Measurements from ENCODE around the gene SAP130.

Gene SAP130
- 23.1 to 26.8 reads per million in 2 donors for total RNA-seq

- peak; percentile 96 to 99 (median 99) for DNase-seq
Measured at GRCh38 chr2:128027801-128028667, at the start of gene SAP130. Gene SAP130 (minus strand): TSS chr2:128028059. CDS start chr2:128026292, 1,767 bp downstream.

DNA sequence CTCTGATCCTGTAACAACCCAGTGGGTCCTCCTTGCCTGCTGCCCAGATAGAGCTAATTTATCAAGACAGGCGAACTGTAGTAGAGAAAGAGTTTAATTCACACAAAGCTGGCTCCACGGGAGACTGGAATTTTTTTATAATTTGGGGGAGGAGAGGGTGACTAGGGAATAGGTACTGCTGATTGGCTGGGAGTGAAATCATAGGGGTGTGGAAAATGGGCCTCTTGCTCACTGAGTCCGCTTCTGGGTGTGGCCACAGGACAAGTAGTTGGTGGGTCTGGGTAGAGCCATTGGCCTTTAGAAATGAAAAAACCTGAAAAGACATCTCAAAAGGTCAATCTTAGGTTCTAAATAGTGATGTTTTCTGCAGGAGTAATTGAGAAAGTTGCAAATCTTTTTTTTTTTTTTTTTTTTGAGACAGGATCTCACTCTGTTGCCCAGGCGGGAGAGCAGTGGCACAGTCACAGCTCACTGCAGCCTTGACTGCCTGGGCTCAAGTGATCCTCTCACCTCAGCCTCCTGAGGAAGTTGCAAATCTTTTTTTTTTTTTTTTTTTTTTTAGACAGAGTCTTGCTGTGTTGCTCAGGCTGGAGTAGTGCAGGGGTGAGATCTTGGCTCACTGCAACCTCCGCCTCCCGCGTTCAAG, 48.7 kb upstream of the SAP130 start:
- DNase-seq: no peak

DNA sequence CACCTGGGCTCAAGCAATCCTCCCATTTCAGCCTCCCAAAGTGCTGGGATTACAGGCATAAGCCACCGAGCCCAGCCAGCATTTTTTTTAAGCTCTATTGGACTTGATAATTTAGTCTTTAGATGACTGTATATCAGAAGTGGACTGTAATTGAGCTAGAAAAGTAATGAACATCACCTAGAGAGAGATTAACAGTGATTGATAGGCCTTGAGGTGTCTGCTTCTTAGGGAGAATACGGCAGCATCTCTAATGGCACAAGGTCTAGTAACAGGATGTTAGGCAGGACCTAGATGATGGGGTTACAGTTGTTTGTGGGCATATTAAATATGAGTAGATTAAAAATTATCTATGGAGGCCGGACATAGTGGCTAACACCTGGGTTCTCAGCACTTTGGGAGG, 45.4 kb upstream of the SAP130 start:
- no peak for DNase-seq

DNA sequence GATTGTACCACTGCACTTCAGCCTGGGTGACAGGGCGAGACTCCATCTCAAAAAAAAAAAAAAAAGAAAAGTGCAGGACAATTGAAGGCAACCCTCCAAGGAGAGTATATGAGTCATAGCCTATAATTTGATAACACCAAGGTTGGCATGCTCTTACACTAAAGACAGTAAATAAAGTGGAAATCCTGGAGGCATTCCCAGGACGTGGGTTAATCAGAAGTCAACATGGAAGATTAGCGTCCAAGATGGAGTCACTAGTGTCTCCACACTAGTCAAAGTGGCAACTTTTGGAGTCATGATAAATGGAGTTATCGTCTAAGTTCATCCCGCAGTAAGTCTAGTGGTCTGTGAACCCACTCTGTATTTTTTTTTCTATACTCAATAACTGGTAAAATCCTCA, 41.9 kb upstream of the SAP130 start:
- no peak for DNase-seq

DNA sequence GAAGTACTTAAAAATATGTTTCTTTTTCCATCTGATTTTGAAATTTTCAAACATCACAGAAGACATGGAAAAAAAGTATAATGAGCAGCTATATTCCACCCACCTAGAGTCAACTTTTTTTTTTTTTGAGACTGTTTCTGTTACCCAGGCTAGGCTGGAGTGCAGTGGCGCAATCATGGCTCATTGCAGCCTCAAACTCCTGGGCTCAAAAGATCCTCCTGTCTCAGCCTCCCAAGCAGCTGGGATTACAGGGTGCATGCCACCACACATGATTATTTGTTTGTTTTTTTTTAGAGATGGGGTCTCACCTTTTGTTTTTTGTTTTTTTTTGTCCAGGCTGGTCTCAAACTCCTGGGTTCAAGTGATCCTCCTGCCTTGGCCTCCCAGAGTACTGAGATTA, 36.5 kb upstream of the SAP130 start:
- no peak for DNase-seq

GRCh38 chr2:128062571-128062970, 34.7 kb upstream of the SAP130 start:
- no peak for DNase-seq

- no peak for DNase-seq
Measured at GRCh38 chr2:128058114-128058513, 30.3 kb upstream of the SAP130 start.

DNA sequence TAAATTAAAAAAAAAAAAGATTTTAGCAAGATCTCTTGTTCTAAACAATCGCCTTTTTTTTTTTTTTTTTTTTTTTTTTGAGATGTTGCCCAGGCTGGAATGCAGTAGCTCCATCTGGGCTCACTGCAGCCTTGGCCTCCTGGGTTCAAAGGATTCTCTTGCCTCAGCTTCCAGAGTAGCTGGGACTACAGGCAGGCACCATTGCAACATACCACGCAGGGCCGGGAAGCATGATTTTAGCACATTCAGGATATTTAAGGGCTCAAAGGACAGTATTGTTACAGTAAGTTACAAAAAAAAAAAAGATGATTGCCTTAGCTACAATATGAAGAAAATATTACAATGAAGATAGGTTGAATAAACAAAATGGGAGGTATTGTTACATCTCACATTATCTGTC, 29.5 kb upstream of the SAP130 start:
- DNase-seq: no peak

- DNase-seq: no peak
Measured at GRCh38 chr2:128054104-128054885, 26.4 kb upstream of the SAP130 start.

DNA sequence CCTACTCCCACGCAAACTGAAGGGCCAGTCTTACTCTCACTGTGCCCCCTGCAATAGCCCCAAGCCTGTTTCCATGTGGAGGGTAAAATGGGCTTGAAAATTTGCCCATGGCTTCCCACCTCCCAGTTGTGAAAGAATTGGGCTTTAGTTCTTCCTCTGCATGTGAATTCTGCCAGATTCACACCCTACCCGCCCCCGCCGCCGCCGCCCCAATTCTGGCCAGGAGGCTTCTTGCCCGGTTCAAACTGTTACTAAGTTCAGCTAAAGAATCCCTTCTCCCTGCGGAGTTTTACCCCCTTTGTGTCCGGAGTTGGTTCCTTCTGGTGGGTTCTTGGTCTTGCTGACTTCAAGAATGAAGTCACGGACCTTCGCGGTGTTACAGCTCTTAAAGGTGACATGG, 25.5 kb upstream of the SAP130 start:
- DNase-seq: no peak

DNA sequence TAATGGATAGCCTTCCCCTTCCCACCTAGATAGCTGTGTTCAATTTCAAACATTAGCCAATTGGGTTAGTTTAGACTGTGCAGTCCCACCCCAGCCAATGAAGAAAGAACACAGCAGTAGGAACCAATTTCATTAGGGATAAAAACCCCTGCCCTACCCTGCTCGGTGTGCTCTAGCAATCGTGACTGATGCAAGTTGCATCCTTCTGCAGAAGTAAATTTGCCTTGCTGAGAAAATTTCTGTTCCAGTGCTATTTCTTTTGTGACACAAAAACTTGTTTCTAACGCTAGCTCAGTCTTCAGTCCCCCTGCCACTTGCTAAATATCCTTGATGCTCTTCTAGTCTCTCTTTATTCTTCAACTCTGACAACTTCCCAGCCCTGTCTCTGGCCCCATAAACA, 15.2 kb upstream of the SAP130 start:
- no peak for DNase-seq

DNA sequence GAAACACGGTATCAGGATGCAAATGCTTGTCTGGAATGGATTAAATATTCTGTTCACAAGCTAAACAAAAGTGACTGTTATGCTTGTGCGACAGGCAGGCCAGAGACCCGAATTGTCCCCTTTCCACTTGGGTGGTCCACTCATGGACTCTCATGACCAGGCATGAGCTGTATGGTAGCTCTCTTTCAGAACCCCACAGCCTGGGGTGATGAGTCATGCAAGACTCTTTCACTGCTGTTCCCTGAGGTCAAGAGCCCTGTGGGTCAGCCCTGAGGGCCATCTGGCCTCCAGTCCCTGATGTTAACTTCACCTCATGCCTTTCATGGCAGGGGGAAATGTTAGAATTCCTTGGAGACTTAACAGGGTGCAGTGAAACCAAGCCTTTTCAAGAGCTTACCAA, 13.7 kb upstream of the SAP130 start:
- no peak for DNase-seq

- DNase-seq: no peak
Measured at GRCh38 chr2:128040166-128040771, 12.4 kb upstream of the SAP130 start.

GRCh38 chr2:128039535-128039934, 11.7 kb upstream of the SAP130 start:
- no peak for DNase-seq

DNA sequence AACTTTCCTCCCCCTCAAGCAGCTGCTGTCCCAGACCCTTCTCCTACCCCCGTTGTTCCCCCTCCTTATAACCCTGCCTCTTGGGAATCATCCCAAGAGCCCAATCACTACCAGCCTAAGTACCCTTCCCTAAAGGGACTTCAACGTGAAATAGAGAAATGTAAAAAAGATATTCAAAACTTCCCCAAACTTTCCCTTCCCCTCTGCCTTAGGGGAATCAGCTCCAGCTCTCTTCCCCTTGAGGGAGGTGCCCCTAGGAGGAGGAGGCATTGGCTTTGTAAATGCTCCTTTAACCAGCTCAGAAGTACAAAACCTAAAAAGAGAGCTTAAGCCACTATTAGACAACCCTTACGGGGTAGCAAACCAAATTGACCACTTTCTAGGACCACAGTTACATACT, 10.6 kb upstream of the SAP130 start:
- no peak for DNase-seq

GRCh38 chr2:128037649-128038048, 9.8 kb upstream of the SAP130 start:
- no peak for DNase-seq

DNA sequence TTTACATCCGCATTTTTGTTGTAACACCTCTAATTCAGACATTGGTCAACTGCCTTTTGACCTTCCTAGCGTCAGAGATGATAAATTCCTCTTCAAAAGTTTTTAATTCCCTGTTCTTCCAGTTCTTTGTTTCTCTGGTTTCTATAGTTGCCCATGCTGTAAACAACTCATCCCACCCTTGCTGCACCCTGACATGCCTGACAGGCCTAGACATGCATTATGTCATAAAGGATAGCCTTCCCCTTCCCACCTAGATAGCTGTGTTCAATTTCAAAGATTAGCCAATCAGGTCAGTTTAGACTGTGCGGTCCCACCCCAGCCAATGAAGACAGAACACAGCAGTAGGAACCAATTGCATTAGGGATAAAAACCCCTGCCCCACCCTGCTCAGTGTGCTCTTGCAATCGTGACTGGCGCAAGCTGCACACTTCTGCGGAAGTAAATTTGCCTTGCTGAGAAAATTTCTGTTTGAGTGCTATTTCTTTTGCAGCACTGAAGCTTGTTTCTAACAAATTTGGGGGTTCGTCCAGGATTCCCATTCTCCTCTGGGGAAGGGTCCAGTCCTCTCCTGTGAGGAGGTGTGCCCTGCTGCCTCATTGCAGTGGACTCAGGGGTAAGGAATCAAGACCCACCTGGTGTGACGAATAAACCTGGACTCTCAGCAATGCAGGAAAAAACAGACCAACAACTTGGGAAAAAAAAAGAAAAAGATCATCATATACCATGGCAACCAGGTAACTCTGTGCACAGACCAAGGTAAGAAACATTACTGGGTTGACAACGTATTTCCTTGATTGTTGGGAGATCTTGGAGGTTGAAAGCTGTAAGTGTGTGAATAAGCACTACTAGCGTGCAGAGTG, 9.1 kb upstream of the SAP130 start:
- DNase-seq: no peak

DNA sequence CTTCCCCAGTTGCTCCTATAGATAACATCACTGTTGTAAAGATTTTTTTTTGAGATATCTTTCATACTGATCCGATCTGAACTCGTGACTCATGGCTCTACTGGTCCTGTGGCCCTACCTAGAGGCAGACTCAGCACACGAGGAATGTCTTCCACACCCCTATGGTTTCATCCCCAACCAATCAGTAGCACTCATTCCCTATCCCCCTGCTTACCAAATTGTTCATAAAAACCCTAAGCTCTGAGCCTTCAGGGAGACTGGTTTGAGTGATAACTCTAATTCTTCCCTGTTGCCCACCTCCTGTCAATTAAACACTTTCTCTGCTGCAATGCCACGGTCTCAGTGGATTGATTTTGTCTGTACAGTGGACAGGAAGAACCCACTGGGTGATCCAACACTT, 4.2 kb upstream of the SAP130 start:
- DNase-seq: peak in 1 of 5 experiments; percentile 12

DNA sequence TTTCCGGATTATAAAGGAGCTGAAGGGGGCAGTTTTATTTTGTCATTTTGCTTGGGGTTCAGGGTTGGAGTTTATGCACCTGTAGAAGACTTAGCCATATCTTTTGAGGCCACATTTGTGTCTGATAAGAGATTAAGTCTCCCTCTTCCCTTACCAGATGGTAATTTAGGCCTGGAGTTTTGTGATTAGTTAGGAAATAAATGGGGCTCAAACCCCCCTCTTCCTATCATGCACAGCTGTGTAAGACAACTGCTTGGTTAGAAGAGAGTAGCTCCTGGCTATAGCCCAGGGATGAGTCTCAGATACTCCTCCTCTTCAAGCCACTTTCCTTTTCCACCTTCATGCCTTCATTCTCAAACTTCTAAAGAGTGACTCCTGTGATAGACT, 802 bp upstream of the SAP130 start:
- DNase-seq: no peak

DNA sequence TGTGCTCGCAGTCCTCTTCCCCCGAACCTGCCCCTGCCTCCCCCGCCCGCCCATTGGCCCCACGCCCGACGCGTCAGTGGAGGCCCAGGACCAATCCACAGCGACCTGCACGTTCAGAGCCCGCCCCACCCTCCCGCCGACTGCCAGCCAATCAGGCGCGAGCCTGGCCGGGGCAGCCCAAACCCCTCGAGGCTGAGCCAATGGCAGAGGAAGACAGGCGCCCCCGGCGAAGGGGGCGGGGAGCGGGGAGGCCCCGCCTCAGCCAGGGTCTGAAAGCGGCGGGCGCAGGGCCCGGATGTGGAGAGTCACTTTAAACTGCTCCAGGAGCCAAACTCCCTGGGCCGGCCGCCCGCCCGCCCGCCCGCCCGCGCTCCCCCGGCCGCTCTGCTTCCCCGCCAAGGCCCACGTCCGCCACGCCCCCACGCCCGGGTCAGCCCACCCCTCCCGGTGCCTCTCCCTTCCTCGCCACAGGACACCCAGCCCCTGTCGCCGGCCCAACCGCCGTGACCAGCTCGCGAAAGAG, 520 bp downstream of the SAP130 start:
- DNase-seq: peak; percentile 96 to 99 (median 99)

- DNase-seq: no peak
Measured at GRCh38 chr2:128026448-128027277, 1.2 kb downstream of the SAP130 start.

Data from T-helper 2 cell (primary cell).